D341Med (cell line): ENCODE measurements around the gene FAM117B.

Source experiments
- DNase-seq: peaks from one replicate; pipeline ENCODE4 v3.0.0; 2012; ENCODE audit warnings: low spot score

Gene FAM117B

DNA sequence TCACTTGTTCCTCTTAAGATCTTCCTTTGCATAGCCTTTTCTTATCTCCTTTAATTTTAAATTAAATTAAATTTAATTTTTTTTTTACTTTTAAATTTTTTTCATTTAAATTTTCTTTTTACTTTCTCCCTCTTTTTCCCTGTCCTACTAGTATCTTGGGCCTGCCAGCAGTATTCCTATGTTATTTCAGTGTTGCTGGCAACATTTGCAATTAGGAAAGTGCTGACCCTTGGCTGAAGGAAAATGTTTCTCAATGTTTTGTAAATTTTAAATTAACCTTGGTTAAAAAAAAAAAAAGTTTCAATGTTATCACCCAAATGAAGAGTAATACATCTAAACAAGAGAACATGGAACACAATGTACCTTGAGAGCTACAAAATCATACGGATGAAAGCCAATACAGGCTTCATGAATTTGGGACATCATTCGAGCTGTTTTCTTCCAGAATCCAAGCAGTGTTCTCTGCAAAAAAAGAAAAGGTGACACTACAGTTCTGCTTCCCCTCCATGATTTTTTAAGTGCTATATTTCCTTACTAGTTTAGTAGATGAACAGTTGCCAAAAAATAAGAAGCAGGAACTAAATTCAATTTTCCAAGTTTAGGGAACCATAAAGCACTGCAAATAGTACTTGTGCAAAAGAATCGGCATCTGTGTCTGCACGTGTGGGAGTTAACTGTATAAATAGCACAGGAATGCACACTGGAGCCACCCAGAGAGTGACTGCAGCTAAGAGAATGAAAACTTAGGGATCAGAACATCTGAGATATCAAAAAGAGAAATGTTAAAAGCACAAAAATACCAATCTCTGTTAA, 181.0 kb downstream of the FAM117B start:
- DNase-seq = no peak

DNA sequence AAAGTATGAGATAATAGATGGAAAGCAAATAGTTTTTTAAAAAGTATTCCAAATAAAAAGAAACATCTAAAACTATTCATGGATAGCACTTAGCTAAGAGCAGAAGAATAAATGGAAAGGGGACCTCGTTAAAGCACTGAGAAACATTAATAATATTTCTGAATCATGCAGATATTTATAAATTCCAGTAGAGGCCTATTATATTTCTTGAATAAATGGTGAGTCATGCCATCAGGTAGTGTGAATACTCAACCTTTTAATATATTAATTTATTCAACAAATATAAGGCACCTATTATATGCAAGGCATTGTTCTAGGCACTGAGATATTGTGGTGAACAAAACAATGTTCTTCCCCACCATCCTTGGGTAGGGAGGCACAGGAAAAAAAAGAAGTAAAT, 183.0 kb downstream of the FAM117B start:
- DNase-seq = no peak

DNA sequence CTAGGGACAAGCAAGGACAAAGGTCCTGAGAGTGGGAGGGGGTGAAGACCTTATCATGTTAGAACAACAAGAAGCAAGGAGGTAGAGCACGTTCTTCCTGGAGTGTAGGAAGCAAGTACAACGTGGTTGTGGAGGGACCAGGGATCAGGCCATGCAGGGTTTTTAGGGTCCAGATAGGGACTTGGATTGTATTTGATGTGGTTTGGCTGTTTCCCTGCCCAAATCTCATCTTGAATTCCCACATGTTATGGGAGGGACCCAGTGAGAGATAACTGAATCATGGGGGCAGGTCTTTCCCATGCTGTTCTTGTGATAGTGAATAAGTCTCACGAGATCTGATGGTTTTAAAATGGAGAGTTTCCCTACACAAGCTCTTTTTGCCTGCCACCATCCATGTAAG, 183.6 kb downstream of the FAM117B start:
- no peak for DNase-seq
